HG03045 (cell line): ENCODE data around the gene ARHGEF37.
"Not testable (repeated sequence)": the region's sequence is repeated elsewhere in the genome, so short reads cannot be mapped to it uniquely, and the experiment has no call there.

ENCODE experiments used
- ATAC-seq: cut with Tn5 transposase; IDR thresholded peaks from one replicate; pipeline ENCODE4 v1.9.1; 2021; ENCODE audit warnings: mild to moderate bottlenecking, moderate library complexity; ENCODE audit not compliant: unreplicated experiment

ARHGEF37 gene

GRCh38 chr5:149564542-149565140 lies 16.7 kb upstream of the ARHGEF37 start:
- peak; percentile 87 for ATAC-seq

GRCh38 chr5:149567226-149567625 lies 14.1 kb upstream of the ARHGEF37 start:
- ATAC-seq: no peak

GRCh38 chr5:149572170-149572569 lies 9.1 kb upstream of the ARHGEF37 start:
- no peak for ATAC-seq

- no peak for ATAC-seq
Measured at GRCh38 chr5:149572576-149573231, 8.6 kb upstream of the ARHGEF37 start.

GRCh38 chr5:149575131-149575530 lies 6.2 kb upstream of the ARHGEF37 start:
- ATAC-seq: no peak

- ATAC-seq: no peak
Measured at GRCh38 chr5:149576021-149576420, 5.3 kb upstream of the ARHGEF37 start.

- no peak for ATAC-seq
Measured at GRCh38 chr5:149578896-149579295, 2.4 kb upstream of the ARHGEF37 start.

GRCh38 chr5:149580808-149581191 lies 498 bp upstream of the ARHGEF37 start:
- ATAC-seq: no peak

- no peak for ATAC-seq
Measured at GRCh38 chr5:149581931-149582768, 852 bp downstream of the ARHGEF37 start.

- ATAC-seq: no peak
Measured at GRCh38 chr5:149583394-149583793, 2.1 kb downstream of the ARHGEF37 start.

- ATAC-seq: no peak
Measured at GRCh38 chr5:149584121-149584520, 2.8 kb downstream of the ARHGEF37 start.

GRCh38 chr5:149585910-149586309 lies 4.6 kb downstream of the ARHGEF37 start:
- ATAC-seq: no peak

- no peak for ATAC-seq
Measured at GRCh38 chr5:149586708-149587318, 5.5 kb downstream of the ARHGEF37 start.

GRCh38 chr5:149588936-149589335 lies 7.6 kb downstream of the ARHGEF37 start:
- no peak for ATAC-seq

- ATAC-seq: no peak
Measured at GRCh38 chr5:149593370-149593769, 12.1 kb downstream of the ARHGEF37 start.

- no peak for ATAC-seq
Measured at GRCh38 chr5:149594206-149594895, 13.1 kb downstream of the ARHGEF37 start.

- not testable (repeated sequence) for ATAC-seq
Measured at GRCh38 chr5:149595105-149595504, 13.8 kb downstream of the ARHGEF37 start.

- ATAC-seq: no peak
Measured at GRCh38 chr5:149596712-149597111, 15.4 kb downstream of the ARHGEF37 start.

GRCh38 chr5:149597618-149598017 lies 16.3 kb downstream of the ARHGEF37 start:
- ATAC-seq: no peak

GRCh38 chr5:149598234-149598633 lies 16.9 kb downstream of the ARHGEF37 start:
- ATAC-seq: not testable (repeated sequence)

GRCh38 chr5:149598966-149599365 lies 17.7 kb downstream of the ARHGEF37 start:
- no peak for ATAC-seq
